NB4 (cell line): ENCODE measurements around the gene PSAPL1.

Experiments
- CTCF ChIP-seq: IDR thresholded peaks from one replicate; pipeline ENCODE4 v1.5.1; 2012; ENCODE audit warnings: low read depth, low read length
- MAX ChIP-seq: IDR thresholded peaks from 2 replicates; pipeline ENCODE4 v1.6.1; 2011; ENCODE audit warnings: low read depth, low read length
- MYC ChIP-seq: IDR thresholded peaks from 2 replicates; pipeline ENCODE4 v1.6.1; 2011; ENCODE audit warnings: low read depth, low read length
- POLR2A ChIP-seq: IDR thresholded peaks from 2 replicates; pipeline ENCODE4 v1.6.1; 2011; ENCODE audit warnings: mild to moderate bottlenecking; ENCODE audit not compliant: insufficient read length; ENCODE audit errors: extremely low read depth

- TF ChIP-seq POLR2A, result no peak
- no peak for TF ChIP-seq CTCF
- no peak for TF ChIP-seq MAX
- TF ChIP-seq MYC, result no peak
Observed at GRCh38 chr4:7470111-7470510, 35.4 kb upstream of the PSAPL1 start.
